ENCODE data around the gene TRPV4. TPM values are rescaled to one million over a fixed set of nuclear protein-coding genes. Genes with fewer than 3 reads are reported as not detected.

Gene TRPV4
- total RNA-seq, 2 donors from 2014 or later: 2.0 to 5.7 TPM

GRCh38 chr12:109840305-109841074, 7.3 kb upstream of the TRPV4 start:
- no peaks in the 10 kb centered on the region for H3K36me3 ChIP-seq
- no peaks in the 10 kb centered on the region for H3K9me3 ChIP-seq
- no peak for ATAC-seq (ENCODE audit: insufficient number of reproducible peaks, low FRiP score, low read depth)
- no peak for DNase-seq (ENCODE audit: low spot score)
- H3K4me1 ChIP-seq (ENCODE audit: control insufficient read depth in 1 of 2, low read depth in 2 of 2): peaks cover 3 to 5% of the 10 kb centered on the region in 2 donors
- no peak for TF ChIP-seq CTCF (IDR thresholded peaks at IDR 0.05)
- H3K27me3 ChIP-seq (replicated peaks; ENCODE audit: insufficient read depth): no peaks in the 10 kb centered on the region
- H3K4me3 ChIP-seq: no peak overlapping the region
- no peak overlapping the region for H3K27ac ChIP-seq

- no peaks in the 10 kb centered on the region for H3K27me3 ChIP-seq (replicated peaks; ENCODE audit: insufficient read depth)
- no peaks in the 10 kb centered on the region for H3K4me1 ChIP-seq (ENCODE audit: control insufficient read depth in 1 of 2, low read depth in 2 of 2)
- no peak overlapping the region for H3K27ac ChIP-seq
- no peaks in the 10 kb centered on the region for H3K9me3 ChIP-seq
- no peak for TF ChIP-seq CTCF (IDR thresholded peaks at IDR 0.05)
- DNase-seq (ENCODE audit: low spot score): no peak
- no peak for ATAC-seq (ENCODE audit: insufficient number of reproducible peaks, low FRiP score, low read depth)
- no peak overlapping the region for H3K4me3 ChIP-seq
- H3K36me3 ChIP-seq: no peaks in the 10 kb centered on the region
These were observed 6.2 kb upstream of the TRPV4 start for GRCh38 chr12:109839444-109839843.

GRCh38 chr12:109836916-109837315, 3.7 kb upstream of the TRPV4 start:
- no peak for TF ChIP-seq CTCF (IDR thresholded peaks at IDR 0.05)
- no peaks in the 10 kb centered on the region for H3K36me3 ChIP-seq

GRCh38 chr12:109835827-109836226, 2.6 kb upstream of the TRPV4 start:
- Histone ChIP-seq H3K9me3 (no peaks in the 10 kb centered on the region), H3K36me3 (no peaks in the 10 kb centered on the region), H3K27ac (no peak overlapping the region), H3K4me3 (no peak overlapping the region), H3K27me3 (replicated peaks; ENCODE audit: insufficient read depth) (no peaks in the 10 kb centered on the region), H3K4me1 (ENCODE audit: control insufficient read depth in 1 of 2, low read depth in 2 of 2) (peaks cover 0 to 4% of the 10 kb centered on the region in 2 donors)
- TF ChIP-seq CTCF (IDR thresholded peaks at IDR 0.05): no peak
- DNase-seq (ENCODE audit: low spot score) (no peak), ATAC-seq (ENCODE audit: insufficient number of reproducible peaks, low FRiP score, low read depth) (no peak)

More at GRCh38 chr12:109836916-109837315, 3.7 kb upstream of the TRPV4 start:
- Histone ChIP-seq H3K4me3 (no peak overlapping the region), H3K27me3 (replicated peaks; ENCODE audit: insufficient read depth) (no peaks in the 10 kb centered on the region), H3K4me1 (ENCODE audit: control insufficient read depth in 1 of 2, low read depth in 2 of 2) (peaks cover 0 to 4% of the 10 kb centered on the region in 2 donors), H3K9me3 (no peaks in the 10 kb centered on the region), H3K27ac (no peak overlapping the region)
- ATAC-seq (ENCODE audit: insufficient number of reproducible peaks, low FRiP score, low read depth) (no peak), DNase-seq (ENCODE audit: low spot score) (no peak)

- ATAC-seq (ENCODE audit: insufficient number of reproducible peaks, low FRiP score, low read depth) (no peak), DNase-seq (ENCODE audit: low spot score) (no peak)
- no peaks in the 10 kb centered on the region for H3K9me3 ChIP-seq
- peaks cover 0 to 4% of the 10 kb centered on the region in 2 donors for H3K4me1 ChIP-seq (ENCODE audit: control insufficient read depth in 1 of 2, low read depth in 2 of 2)
- H3K4me3 ChIP-seq: peak overlapping the region; percentile 66
- no peaks in the 10 kb centered on the region for H3K36me3 ChIP-seq
- no peak overlapping the region for H3K27ac ChIP-seq
- no peak for TF ChIP-seq CTCF (IDR thresholded peaks at IDR 0.05)
- H3K27me3 ChIP-seq (replicated peaks; ENCODE audit: insufficient read depth): no peaks in the 10 kb centered on the region
These were observed 474 bp downstream of the TRPV4 start for GRCh38 chr12:109832541-109833306.
